ENCODE data around the gene OPN1SW.

- TF ChIP-seq SUZ12 (IDR thresholded peaks at IDR 0.05; ENCODE audit: extremely low read depth, insufficient read depth, insufficient read length) (no peak), YY1 (IDR thresholded peaks at IDR 0.05; ENCODE audit: insufficient read depth, insufficient read length) (no peak)
These were observed 14.9 kb upstream of the OPN1SW start for GRCh38 chr7:128790315-128791041.

Data from NT2/D1 (cell line).